ENCODE results near the gene DHX8. TPM values are rescaled to one million over a fixed set of nuclear protein-coding genes. Genes with fewer than 3 reads are reported as not detected.

The DHX8 gene
- total RNA-seq, 1 donor from 2014 or later = 40.8 TPM

DNA sequence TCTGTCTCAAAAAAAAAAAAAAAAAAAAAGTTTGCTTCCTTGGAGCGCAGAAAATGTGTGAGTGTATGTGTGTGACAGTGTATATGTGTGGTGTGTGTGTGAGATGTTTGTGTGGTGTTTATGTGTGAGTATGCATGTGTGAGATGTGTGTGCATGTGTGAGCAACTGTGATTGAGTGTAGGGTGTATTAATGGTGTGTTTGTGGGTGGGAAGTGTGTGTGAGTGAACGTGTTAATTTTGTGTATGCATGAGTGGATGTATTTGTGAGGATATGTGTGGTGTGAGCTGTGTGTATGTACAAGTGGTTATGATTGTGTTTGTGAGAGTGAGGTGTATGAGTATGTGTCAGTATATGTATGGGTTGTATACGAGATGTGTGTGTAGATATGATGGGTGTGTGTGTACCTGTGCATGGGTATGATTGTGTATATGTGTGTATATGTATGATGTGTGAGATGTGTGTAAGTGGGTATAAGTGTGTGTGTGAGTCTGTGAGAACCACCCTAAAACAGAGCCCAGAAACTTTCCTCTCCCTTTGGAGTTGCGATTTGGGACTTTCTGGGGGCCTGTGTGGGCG is 84.8 kb downstream of the DHX8 start:
- DNase-seq (ENCODE audit: low spot score in 2 of 2) (no peak), FAIRE-seq (no peak)

DNA sequence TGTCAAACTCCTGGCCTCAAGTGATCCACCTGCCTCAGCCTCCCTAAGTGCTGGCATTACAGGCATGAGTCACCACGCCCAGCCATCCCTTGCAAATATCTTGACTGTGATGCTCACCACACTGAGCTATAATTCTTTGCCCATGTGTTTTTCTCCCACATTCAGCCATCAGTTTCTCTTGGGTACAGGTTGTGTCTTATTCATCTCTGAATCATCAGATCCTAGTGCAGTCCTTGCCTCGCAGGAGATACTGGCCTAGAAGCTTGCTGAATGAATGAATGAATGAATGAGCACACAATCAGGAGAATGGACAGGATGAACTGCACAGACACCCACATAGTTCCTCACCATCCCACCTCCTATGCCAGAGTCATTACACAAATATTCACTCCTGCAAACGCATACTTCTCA is 86.7 kb downstream of the DHX8 start:
- FAIRE-seq = no peak

DNA sequence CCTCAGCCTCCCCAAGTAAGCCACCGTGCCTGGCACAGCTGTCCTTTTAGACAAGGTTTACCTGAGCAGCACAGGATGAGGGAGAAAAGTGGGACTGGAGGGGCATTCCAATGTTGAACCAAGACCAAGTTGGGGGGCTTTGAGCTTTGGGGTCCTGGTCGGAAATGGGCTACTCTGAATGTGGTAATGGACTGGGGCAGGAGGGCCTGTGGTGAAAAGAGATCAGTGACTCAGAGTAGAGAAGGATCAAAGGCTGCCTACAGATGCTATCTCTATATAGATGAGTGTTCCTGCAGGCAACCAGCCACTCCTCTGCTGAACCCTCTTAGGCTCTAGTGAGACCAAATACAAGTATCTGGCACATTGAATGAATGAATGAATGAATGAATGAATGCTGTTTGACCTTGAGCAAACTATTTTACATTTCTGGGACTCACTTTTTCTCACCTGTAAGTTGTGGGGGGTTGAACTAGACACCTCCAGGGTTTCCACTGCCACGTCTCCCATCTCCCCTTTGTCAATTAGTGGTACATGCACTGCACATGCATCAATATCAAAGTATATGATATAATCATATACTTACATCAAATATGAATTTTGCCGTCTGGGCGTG is 88.7 kb downstream of the DHX8 start:
- DNase-seq (ENCODE audit: low spot score in 2 of 2) (no peak), FAIRE-seq (no peak)

More for the DNA sequence above, 86.7 kb downstream of the DHX8 start:
- peak in 1 of 2 donors; percentile 20 for DNase-seq (ENCODE audit: low spot score in 2 of 2)

- DNase-seq (ENCODE audit: low spot score in 2 of 2) (no peak), FAIRE-seq (no peak)
Measured at GRCh38 chr17:43573579-43574321, 90.0 kb downstream of the DHX8 start.

DNA sequence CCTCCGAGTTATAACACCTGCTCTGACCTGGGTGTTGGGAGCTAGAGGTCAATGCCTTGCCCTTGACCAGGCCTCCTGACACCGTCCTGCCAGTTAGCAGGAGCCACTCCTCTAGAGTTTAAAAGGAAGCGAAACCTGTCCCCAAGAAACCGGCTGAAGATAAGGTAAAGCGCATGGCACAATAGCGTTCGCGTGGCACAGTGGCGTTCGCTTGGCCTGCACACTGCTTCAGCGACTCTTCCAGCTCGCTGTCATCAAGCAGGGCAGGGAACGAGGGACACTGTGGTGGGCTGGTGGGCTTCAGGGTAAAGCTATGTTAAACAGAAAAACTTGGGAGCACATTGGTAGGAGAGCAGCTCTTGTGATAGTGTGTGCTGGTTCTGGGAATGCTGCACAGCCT is 90.6 kb downstream of the DHX8 start:
- FAIRE-seq (no peak), DNase-seq (ENCODE audit: low spot score in 2 of 2) (no peak)

DNA sequence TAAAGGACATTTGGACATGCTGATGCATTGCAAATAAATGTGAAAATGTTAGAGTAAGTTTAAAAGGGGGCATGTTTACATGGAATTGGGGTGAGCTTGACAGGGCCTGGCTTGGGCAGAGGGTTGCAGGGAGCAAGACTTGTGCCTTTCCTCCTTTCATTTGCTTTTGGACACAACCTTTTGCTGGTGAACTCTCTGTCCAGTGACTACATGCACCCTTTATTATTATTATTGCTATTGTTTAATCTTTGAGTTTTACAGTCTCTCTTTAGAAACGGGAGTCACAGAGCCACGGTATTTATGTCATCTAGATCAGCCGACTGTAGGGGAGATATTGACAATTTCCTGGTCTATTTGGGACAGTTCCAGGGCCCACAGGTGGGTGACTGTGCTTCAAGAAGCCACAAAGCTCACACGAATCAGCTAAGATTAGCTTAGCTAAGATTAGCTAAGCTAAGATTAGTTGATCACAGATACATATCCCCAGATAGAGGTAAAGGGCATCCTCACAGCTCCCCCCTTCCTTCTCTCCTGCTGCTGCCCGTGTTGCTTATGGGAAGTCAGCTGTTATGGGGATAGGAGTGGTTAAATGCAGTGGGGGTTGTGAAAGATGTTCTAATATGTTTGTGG is 91.2 kb downstream of the DHX8 start:
- FAIRE-seq (no peak), DNase-seq (ENCODE audit: low spot score in 2 of 2) (no peak)

Small RNA genes lying within 50 kb of the gene (small RNA-seq; reads per million reads assigned to genes)
- not detected for gene RNU6-406P
- gene RNU6-971P = not detected

Other genes starting within 250 kb of the DHX8 start
- not detected for gene RNU2-1, start 250.0 kb upstream of the DHX8 start, total RNA-seq
- 39.5 TPM for gene ARL4D, start 85.0 kb upstream of the DHX8 start, total RNA-seq
- 0.41 TPM for gene ETV4, start 62.4 kb downstream of the DHX8 start, total RNA-seq
- gene MEOX1, start 177.9 kb downstream of the DHX8 start, total RNA-seq = 0.41 TPM